HG03575 (cell line): Measurements from ENCODE around the gene PHF21A.
"Not testable (repeated sequence)": the region's sequence is repeated elsewhere in the genome, so short reads cannot be mapped to it uniquely, and the experiment has no call there.

Experiments
- ATAC-seq: cut with Tn5 transposase; IDR thresholded peaks from one replicate; pipeline ENCODE4 v1.9.1; 2021; ENCODE audit not compliant: unreplicated experiment, insufficient number of reproducible peaks, low FRiP score; ENCODE audit errors: extremely low read depth

Gene PHF21A

GRCh38 chr11:46048198-46048597, 73.1 kb downstream of the PHF21A start:
- no peak for ATAC-seq

- ATAC-seq, result no peak
These were observed 73.7 kb downstream of the PHF21A start for GRCh38 chr11:46047520-46047919.

GRCh38 chr11:46045811-46046210, 75.4 kb downstream of the PHF21A start:
- no peak for ATAC-seq

GRCh38 chr11:46044601-46045000, 76.7 kb downstream of the PHF21A start:
- ATAC-seq, result no peak

GRCh38 chr11:46039990-46040389, 81.3 kb downstream of the PHF21A start:
- ATAC-seq, result no peak

GRCh38 chr11:46038529-46038928, 82.7 kb downstream of the PHF21A start:
- ATAC-seq, result no peak

GRCh38 chr11:46036969-46037368, 84.3 kb downstream of the PHF21A start:
- no peak for ATAC-seq

- ATAC-seq, result no peak
These were observed 85.2 kb downstream of the PHF21A start for GRCh38 chr11:46036009-46036408.

- ATAC-seq, result no peak
These were observed 87.2 kb downstream of the PHF21A start for GRCh38 chr11:46034041-46034440.

- ATAC-seq, result no peak
These were observed 94.5 kb downstream of the PHF21A start for GRCh38 chr11:46026606-46027293.

- no peak for ATAC-seq
These were observed 101.1 kb downstream of the PHF21A start for GRCh38 chr11:46020084-46020599.

- ATAC-seq, result no peak
These were observed 102.6 kb downstream of the PHF21A start for GRCh38 chr11:46018651-46019050.

- ATAC-seq, result no peak
These were observed 103.9 kb downstream of the PHF21A start for GRCh38 chr11:46017341-46017740.

- no peak for ATAC-seq
These were observed 105.3 kb downstream of the PHF21A start for GRCh38 chr11:46015941-46016340.

GRCh38 chr11:46014168-46014567, 107.1 kb downstream of the PHF21A start:
- ATAC-seq, result not testable (repeated sequence)

- no peak for ATAC-seq
These were observed 109.1 kb downstream of the PHF21A start for GRCh38 chr11:46012185-46012584.

- no peak for ATAC-seq
These were observed 111.2 kb downstream of the PHF21A start for GRCh38 chr11:46010100-46010499.

- no peak for ATAC-seq
These were observed 111.6 kb downstream of the PHF21A start for GRCh38 chr11:46009647-46010046.

GRCh38 chr11:46006418-46007070, 114.7 kb downstream of the PHF21A start:
- ATAC-seq, result no peak

GRCh38 chr11:46003572-46003971, 117.7 kb downstream of the PHF21A start:
- ATAC-seq, result no peak
